Type B pancreatic cell (in vitro differentiated cells): ENCODE measurements around the gene KCNN3. TPM values are rescaled to one million over a fixed set of nuclear protein-coding genes. Genes with fewer than 3 reads are reported as not detected.

Source experiments
- DNase-seq: peaks from one replicate; pipeline ENCODE4 v3.0.0; 2021; ENCODE audit warnings: mixed read lengths; ENCODE audit not compliant: unreplicated experiment; ENCODE audit errors: extremely low spot score
- H3K27ac Mint-ChIP-seq: 2 replicates; pipeline ENCODE4 v1.8.0; 2021; ENCODE audit warnings: mild to moderate bottlenecking, mixed read lengths
- H3K27me3 Mint-ChIP-seq: 2 replicates; pipeline ENCODE4 v1.8.0; 2021; ENCODE audit warnings: mixed read lengths
- H3K36me3 Mint-ChIP-seq: 2 replicates; pipeline ENCODE4 v1.8.0; 2021; ENCODE audit warnings: mixed read lengths
- H3K4me1 Mint-ChIP-seq: one replicate; pipeline ENCODE4 v1.8.0; 2021; ENCODE audit warnings: mixed read lengths; ENCODE audit not compliant: unreplicated experiment
- H3K4me3 Mint-ChIP-seq: 2 replicates; pipeline ENCODE4 v1.8.0; 2021; ENCODE audit warnings: mild to moderate bottlenecking, mixed read lengths
- H3K9me3 Mint-ChIP-seq: 2 replicates; pipeline ENCODE4 v1.8.0; 2021; ENCODE audit warnings: mixed read lengths
- CTCF ChIP-seq: fragments of 200-600 bp; sonication (generic); conservative IDR thresholded peaks from 2 replicates; pipeline ENCODE4 v1.5.0; 2021; ENCODE audit warnings: antibody characterized with exemption, mild to moderate bottlenecking
- total RNA-seq: library from RNA; stranded (reverse); gene quantifications from 2 replicates; pipeline ENCODE4 v1.2.1, GENCODE V29; 2021; ENCODE audit warnings: low replicate concordance

Gene KCNN3
- total RNA-seq, 1 donor from 2014 or later = 3.8 TPM

- Mint-ChIP-seq H3K27me3 (peaks cover 65% of the 10 kb centered on the region), H3K4me3 (no peak overlapping the region), H3K4me1 (no peaks in the 10 kb centered on the region), H3K36me3 (no peaks in the 10 kb centered on the region), H3K27ac (no peak overlapping the region), H3K9me3 (no peaks in the 10 kb centered on the region)
- DNase-seq = no peak
- TF ChIP-seq CTCF = no peak
Observed at GRCh38 chr1:154756793-154757548, 113.1 kb downstream of the KCNN3 start.

- Mint-ChIP-seq H3K27me3 (peaks cover 58% of the 10 kb centered on the region), H3K9me3 (no peaks in the 10 kb centered on the region)
- no peak for TF ChIP-seq CTCF
Observed at GRCh38 chr1:154755858-154756730, 114.0 kb downstream of the KCNN3 start.

GRCh38 chr1:154753426-154753825 lies 116.7 kb downstream of the KCNN3 start:
- H3K4me1 Mint-ChIP-seq = peaks cover 9% of the 10 kb centered on the region
- no peak overlapping the region for H3K27ac Mint-ChIP-seq
- TF ChIP-seq CTCF = no peak
- no peak overlapping the region for H3K4me3 Mint-ChIP-seq
- DNase-seq = no peak
- no peaks in the 10 kb centered on the region for H3K9me3 Mint-ChIP-seq
- H3K36me3 Mint-ChIP-seq = no peaks in the 10 kb centered on the region
- peaks cover 55% of the 10 kb centered on the region for H3K27me3 Mint-ChIP-seq

More at GRCh38 chr1:154755858-154756730, 114.0 kb downstream of the KCNN3 start:
- Mint-ChIP-seq H3K4me3 (no peak overlapping the region), H3K4me1 (peaks cover 5% of the 10 kb centered on the region), H3K36me3 (no peaks in the 10 kb centered on the region), H3K27ac (no peak overlapping the region)
- DNase-seq = no peak

GRCh38 chr1:154752273-154753030 lies 117.6 kb downstream of the KCNN3 start:
- H3K27me3 Mint-ChIP-seq = peaks cover 59% of the 10 kb centered on the region
- H3K36me3 Mint-ChIP-seq = no peaks in the 10 kb centered on the region
- no peak for TF ChIP-seq CTCF
- no peaks in the 10 kb centered on the region for H3K9me3 Mint-ChIP-seq
- no peak overlapping the region for H3K27ac Mint-ChIP-seq
- DNase-seq = no peak
- no peak overlapping the region for H3K4me3 Mint-ChIP-seq
- H3K4me1 Mint-ChIP-seq = peaks cover 19% of the 10 kb centered on the region

- no peak overlapping the region for H3K4me3 Mint-ChIP-seq
- peaks cover 26% of the 10 kb centered on the region for H3K4me1 Mint-ChIP-seq
- H3K27me3 Mint-ChIP-seq = peaks cover 59% of the 10 kb centered on the region
- H3K9me3 Mint-ChIP-seq = no peaks in the 10 kb centered on the region
- no peak overlapping the region for H3K27ac Mint-ChIP-seq
- DNase-seq = no peak
- TF ChIP-seq CTCF = no peak
- no peaks in the 10 kb centered on the region for H3K36me3 Mint-ChIP-seq
Observed at GRCh38 chr1:154751690-154752089, 118.4 kb downstream of the KCNN3 start.
